HG02642 (cell line): ENCODE measurements around the gene SEC24D.

Experiments
- ATAC-seq: cut with Tn5 transposase; IDR thresholded peaks from one replicate; pipeline ENCODE4 v1.9.1; 2021; ENCODE audit warnings: mild to moderate bottlenecking; ENCODE audit not compliant: unreplicated experiment, poor library complexity

SEC24D gene

DNA sequence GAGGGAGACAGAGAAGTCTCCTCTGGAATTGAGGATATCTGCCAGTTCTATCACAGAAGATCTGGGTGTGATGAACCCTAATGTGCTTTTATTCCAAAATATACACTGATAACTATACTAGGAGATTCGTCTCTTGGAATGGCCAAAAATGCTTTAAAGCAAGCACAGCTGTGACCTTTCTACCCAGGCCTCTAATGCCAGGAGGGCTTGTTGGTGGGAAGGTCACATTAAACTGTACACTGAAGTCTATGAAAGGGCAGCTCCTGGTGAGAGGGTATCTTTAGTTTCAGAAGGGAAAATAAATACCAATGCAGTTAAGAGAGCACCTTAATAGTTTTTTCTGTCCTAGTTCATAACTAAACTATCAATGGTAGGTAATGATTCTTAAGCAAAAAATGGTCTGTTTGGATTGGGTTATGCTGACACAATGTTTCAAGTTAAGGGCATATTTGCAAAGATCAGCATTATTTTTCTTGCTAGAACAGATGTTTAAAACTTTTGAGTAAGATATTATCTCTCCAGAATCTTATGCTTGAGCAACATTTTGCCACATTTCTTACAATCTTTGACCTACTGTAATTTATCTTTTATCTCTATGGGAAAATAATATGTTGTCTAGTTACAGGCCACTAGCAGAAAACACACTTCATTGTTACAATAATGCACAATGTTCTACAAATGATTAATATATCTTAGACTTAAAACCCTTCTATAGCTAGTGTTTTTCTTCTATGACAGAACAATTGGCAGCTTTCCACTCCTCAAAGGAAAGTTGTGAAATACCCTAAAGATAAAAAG, 59.6 kb downstream of the SEC24D start:
- ATAC-seq: no peak

DNA sequence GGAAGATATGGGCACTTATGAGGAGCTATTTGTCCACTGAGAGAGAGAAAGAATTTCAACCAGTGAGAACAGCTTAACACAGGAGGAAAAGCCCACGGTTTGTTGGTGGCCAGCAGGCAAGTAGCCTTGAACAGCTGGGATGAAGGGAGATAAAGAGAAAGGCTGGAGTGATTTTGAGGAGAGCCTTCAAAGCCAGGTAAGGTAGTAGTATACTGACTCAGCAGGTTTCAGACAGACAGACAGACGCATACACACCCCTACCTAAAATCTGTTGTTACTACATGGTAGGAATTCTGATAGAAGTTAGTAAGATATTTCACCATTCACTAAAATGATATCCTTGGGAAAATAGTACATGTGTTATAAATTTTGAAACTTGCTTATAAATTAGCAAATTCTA, 60.5 kb downstream of the SEC24D start:
- ATAC-seq: no peak

DNA sequence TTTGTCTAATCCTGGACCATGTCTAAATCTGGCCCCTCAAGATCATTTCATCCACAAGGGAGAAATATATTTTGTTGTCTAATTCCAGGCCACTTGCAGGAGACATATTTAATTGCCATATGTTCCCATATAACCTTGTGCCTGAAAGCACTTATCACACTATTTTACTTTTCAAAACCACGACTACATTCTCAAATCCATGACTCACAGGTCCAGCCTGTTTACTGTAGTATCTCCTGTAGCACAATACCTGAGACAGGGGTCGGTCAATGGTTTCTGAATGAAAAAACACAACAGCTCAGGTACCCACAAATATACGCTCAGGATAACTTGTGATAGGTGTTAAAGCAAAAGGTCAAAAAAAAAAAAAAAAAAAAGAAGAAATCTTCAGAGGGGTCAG, 60.9 kb downstream of the SEC24D start:
- no peak for ATAC-seq

DNA sequence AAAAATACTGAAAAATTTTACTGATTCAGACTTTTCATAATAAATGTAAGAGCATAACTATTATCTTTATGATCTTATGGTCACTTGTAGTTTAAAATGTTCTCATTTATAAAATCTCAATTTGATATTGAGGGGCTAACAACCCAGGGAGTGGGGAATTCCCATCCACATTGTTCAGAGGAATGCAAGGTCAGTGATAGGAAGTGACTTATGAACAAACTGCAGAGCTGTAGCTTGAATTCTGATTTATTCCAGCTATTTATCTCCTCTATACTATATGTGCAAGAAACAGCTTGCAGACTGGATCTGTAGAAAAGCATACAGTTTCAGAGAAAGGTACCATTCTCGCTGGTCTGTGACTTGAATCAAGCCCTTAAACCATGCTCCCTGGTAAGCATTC, 61.6 kb downstream of the SEC24D start:
- ATAC-seq: no peak

- ATAC-seq: no peak
These were observed 62.5 kb downstream of the SEC24D start for GRCh38 chr4:118773429-118773792.

GRCh38 chr4:118772767-118773428, 63.0 kb downstream of the SEC24D start:
- no peak for ATAC-seq

- ATAC-seq: peak; percentile 71
These were observed 63.7 kb downstream of the SEC24D start for GRCh38 chr4:118772081-118772766.

DNA sequence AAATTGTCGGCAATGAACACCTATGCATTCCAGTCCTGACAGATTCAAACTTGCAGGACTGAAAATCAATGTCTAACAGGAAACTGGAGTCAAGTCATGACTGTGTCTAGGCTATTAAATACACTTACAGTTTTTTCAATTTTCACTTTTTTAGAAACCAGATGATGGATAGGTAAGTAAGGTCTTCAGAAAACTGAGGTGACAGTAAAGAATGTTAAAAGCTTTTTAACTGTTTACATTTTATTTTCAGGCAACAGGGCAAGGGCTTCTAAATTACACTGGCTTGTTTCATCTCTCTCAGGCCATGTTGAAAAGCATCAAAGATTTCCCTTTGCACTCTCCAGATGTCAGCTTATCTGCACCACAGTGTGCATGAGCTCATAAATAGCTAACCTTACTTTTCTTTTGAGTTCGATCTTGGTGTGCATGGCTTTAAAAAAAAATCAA, 65.2 kb downstream of the SEC24D start:
- no peak for ATAC-seq

DNA sequence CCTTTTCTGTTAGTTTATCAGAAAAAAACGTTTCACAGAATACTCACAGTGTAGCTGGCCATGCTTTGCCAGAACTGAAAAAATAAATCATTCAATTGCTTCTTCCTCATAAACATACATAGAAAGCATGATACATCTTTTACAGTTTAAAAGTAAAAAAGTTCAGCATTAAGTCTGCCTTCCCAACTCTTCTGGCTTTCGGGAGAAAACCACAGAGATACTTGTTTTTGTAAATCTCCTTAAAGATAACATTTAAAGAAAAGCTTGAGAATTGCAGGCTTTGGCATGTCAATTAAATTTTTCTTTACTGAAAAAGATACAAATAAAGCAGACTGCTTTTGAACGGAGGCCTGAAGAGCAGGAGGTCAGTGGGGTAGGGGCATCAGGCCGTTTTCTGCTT, 66.8 kb downstream of the SEC24D start:
- no peak for ATAC-seq

GRCh38 chr4:118767109-118767508, 68.8 kb downstream of the SEC24D start:
- ATAC-seq: no peak

GRCh38 chr4:118765399-118765798, 70.5 kb downstream of the SEC24D start:
- no peak for ATAC-seq

DNA sequence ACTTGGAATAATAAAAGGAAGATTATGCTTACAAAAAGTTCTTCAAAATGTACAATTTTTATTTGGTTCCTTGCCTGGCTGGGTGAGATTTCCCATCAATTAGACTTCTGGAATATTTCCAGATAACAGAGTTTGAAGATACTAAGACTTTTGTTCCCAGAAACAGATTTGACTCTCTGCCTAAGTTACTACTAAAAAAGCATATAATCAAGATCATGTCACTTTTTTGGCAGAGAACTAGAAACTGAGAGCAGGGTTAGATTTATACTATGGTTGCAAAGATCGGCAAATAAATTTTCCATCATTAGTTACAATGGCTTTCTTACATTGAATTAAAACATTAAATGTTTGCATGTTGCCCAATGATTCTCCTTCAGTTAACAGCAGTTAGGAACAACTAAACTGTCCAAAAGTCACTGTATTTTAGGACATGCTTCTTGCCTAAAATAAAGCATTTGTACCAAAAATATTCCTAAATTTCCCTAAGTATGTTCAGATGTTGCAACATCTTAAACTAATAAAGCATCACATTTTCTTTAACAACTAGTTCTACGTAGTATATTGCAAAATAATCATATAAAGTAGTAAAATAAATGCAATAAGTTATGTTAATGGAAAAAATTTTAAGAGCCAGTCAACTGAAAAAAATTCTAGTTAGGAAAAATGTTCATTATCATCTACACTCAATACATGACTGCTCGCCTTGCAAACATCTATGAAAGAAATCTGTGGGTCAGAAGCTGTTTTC, 73.0 kb downstream of the SEC24D start:
- no peak for ATAC-seq

GRCh38 chr4:118762155-118762554, 73.8 kb downstream of the SEC24D start:
- ATAC-seq: no peak

GRCh38 chr4:118761397-118762016, 74.4 kb downstream of the SEC24D start:
- ATAC-seq: no peak

GRCh38 chr4:118760493-118760892, 75.4 kb downstream of the SEC24D start:
- ATAC-seq: peak; percentile 96

GRCh38 chr4:118760092-118760491, 75.8 kb downstream of the SEC24D start:
- ATAC-seq: peak; percentile 58

GRCh38 chr4:118759481-118759880, 76.4 kb downstream of the SEC24D start:
- no peak for ATAC-seq

DNA sequence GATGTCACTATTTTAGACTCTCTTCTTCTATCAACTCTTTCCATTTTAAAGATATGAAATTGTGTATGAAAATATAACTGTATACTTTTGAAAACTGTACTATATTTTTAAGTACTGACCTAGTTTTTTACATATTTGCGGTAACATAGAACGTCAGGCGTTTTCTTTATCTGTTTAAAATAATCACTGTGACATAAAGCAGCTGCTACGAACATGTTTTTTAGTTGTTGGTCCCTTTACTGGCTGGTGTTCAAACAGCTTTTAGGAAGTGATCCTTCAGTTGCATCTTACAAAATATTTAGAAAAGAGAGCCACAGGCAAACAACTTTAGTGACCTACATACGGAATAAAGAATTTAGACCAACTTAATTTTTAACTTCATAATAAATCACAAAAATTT, 77.6 kb downstream of the SEC24D start:
- no peak for ATAC-seq

- no peak for ATAC-seq
These were observed 78.1 kb downstream of the SEC24D start for GRCh38 chr4:118757761-118758251.

DNA sequence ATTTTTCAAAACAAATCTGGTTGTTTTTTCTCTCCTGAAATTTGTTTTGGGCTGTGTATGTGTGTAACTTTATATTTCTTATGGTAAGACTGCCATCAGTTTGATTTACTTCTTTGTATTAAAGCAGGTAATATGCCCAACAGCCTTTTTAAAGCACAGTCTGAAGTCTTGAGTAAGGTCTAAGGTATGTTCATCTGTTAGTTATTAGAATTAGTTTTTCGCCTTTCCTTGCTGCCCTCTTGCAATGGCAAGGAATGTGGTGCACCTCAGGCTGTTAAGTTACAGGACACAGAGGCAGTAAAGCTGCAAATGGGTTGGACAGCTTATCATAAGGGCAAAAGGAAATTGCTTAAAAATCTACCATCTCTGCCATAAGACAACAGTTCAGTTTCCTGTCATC, 79.0 kb downstream of the SEC24D start:
- ATAC-seq: no peak
